Mesenchymal stem cell (in vitro differentiated cells and primary cell): ENCODE results near the gene SYTL3.
A peak's percentile ranks its signal among the peaks of the same experiment; 100 is the strongest.

Source experiments
- DNase-seq: peaks from one replicate; pipeline ENCODE4 v3.0.0-alpha.2; 2013
- H2AFZ ChIP-seq: one replicate; pipeline ENCODE4 v1.6.1; 2013; ENCODE audit warnings: low read depth, mild to moderate bottlenecking, control low read depth, inconsistent platforms, low read length, moderate library complexity
- H2AK5ac ChIP-seq: 2 replicates; pipeline ENCODE4 v1.6.1; 2013; ENCODE audit warnings: low read length, moderate library complexity, mild to moderate bottlenecking, inconsistent platforms; ENCODE audit not compliant: severe bottlenecking
- H2BK120ac ChIP-seq: one replicate; pipeline ENCODE4 v1.6.1; 2013; ENCODE audit warnings: low read depth, mild to moderate bottlenecking, inconsistent platforms, low read length, moderate library complexity
- H2BK12ac ChIP-seq, 2 experiments: one replicate each; pipeline ENCODE4 v1.6.1; 2013; ENCODE audit warnings: inconsistent platforms in 2 of 2, low read length in 2 of 2, mild to moderate bottlenecking in 2 of 2, moderate library complexity in 2 of 2, control low read depth in 1 of 2
- H2BK15ac ChIP-seq: one replicate; pipeline ENCODE4 v1.6.1; 2013; ENCODE audit warnings: mild to moderate bottlenecking, low read depth, inconsistent platforms; ENCODE audit not compliant: poor library complexity, severe bottlenecking
- H2BK5ac ChIP-seq: 2 replicates; pipeline ENCODE4 v1.6.1; 2013; ENCODE audit warnings: low read depth, mild to moderate bottlenecking, low read length, control low read depth, inconsistent platforms; ENCODE audit not compliant: poor library complexity, severe bottlenecking
- H3K14ac ChIP-seq, 2 experiments: one replicate each; pipeline ENCODE4 v1.6.1; 2013; ENCODE audit warnings: inconsistent platforms in 2 of 2, low read length in 2 of 2, control low read depth in 1 of 2, mild to moderate bottlenecking in 1 of 2, moderate library complexity in 1 of 2
- H3K18ac ChIP-seq, 2 experiments: one replicate each; pipeline ENCODE4 v1.6.1; 2013; ENCODE audit warnings: inconsistent platforms in 2 of 2, low read length in 2 of 2, control low read depth in 1 of 2, low read depth in 1 of 2, mild to moderate bottlenecking in 1 of 2
- H3K23ac ChIP-seq, 2 experiments: one replicate each; pipeline ENCODE4 v1.6.1; 2013; ENCODE audit warnings: inconsistent platforms in 2 of 2, low read length in 2 of 2, mild to moderate bottlenecking in 2 of 2, moderate library complexity in 2 of 2, control low read depth in 1 of 2
- H3K27ac ChIP-seq: 2 replicates; pipeline ENCODE4 v1.5.1; 2013; ENCODE audit warnings: mild to moderate bottlenecking, moderate library complexity, low read length, control low read depth, inconsistent platforms; ENCODE audit not compliant: poor library complexity, severe bottlenecking
- H3K27me3 ChIP-seq, 2 experiments: 2 replicates each; pipeline versions ENCODE4 v1.6.1 to v1.7.0; 2013; ENCODE audit warnings: low read length in 2 of 2, mild to moderate bottlenecking in 2 of 2, moderate library complexity in 2 of 2, control low read depth in 1 of 2, inconsistent platforms in 1 of 2; ENCODE audit not compliant: control insufficient read depth in 1 of 2, insufficient read depth in 1 of 2
- H3K36me3 ChIP-seq, 2 experiments: 2 replicates each; pipeline versions ENCODE4 v1.6.1 to v1.7.0; 2013; ENCODE audit warnings: low read length in 2 of 2, control low read depth in 1 of 2, inconsistent platforms in 1 of 2, low read depth in 1 of 2, mild to moderate bottlenecking in 1 of 2; ENCODE audit not compliant: insufficient read depth in 2 of 2, control insufficient read depth in 1 of 2
- H3K4ac ChIP-seq, 2 experiments: one replicate each; pipeline ENCODE4 v1.6.1; 2013; ENCODE audit warnings: inconsistent platforms in 2 of 2, low read length in 2 of 2, mild to moderate bottlenecking in 2 of 2, moderate library complexity in 2 of 2, control low read depth in 1 of 2, low read depth in 1 of 2
- H3K4me1 ChIP-seq: 2 replicates; pipeline ENCODE4 v1.6.1; 2013; ENCODE audit warnings: low read depth, low read length, control low read depth; ENCODE audit not compliant: control insufficient read depth, insufficient read depth
- H3K4me2 ChIP-seq: 2 replicates; pipeline ENCODE4 v1.6.1; 2013; ENCODE audit warnings: low read length, mild to moderate bottlenecking, inconsistent platforms; ENCODE audit not compliant: poor library complexity, severe bottlenecking
- H3K4me3 ChIP-seq, 2 experiments: 2 replicates each; pipeline versions ENCODE4 v1.5.1 to v1.7.0; 2013; ENCODE audit warnings: low read length in 2 of 2, mild to moderate bottlenecking in 2 of 2, control low read depth in 1 of 2, low read depth in 1 of 2; ENCODE audit not compliant: insufficient read depth in 1 of 2
- H3K79me1 ChIP-seq: replicated peaks from 2 replicates; pipeline ENCODE4 v1.6.1; 2013; ENCODE audit warnings: mild to moderate bottlenecking, control low read depth, low read length, inconsistent platforms; ENCODE audit not compliant: poor library complexity, severe bottlenecking
- H3K9ac ChIP-seq: 2 replicates; pipeline ENCODE4 v1.7.0; 2013; ENCODE audit warnings: mild to moderate bottlenecking, low read length, moderate library complexity
- H3K9me3 ChIP-seq: 2 replicates; pipeline ENCODE4 v1.7.0; 2013; ENCODE audit warnings: mild to moderate bottlenecking, low read length; ENCODE audit not compliant: control insufficient read depth
- H4K8ac ChIP-seq: one replicate; pipeline ENCODE4 v1.6.1; 2013; ENCODE audit warnings: inconsistent platforms, mild to moderate bottlenecking, low read length, moderate library complexity
- H4K91ac ChIP-seq: one replicate; pipeline ENCODE4 v1.6.1; 2013; ENCODE audit warnings: mild to moderate bottlenecking, low read length, inconsistent platforms
- WGBS: methylation state at CpG from one replicate; pipeline ENCODE4 v1.1.7; 2013; ENCODE audit warnings: mixed read lengths; 5-methylcytosine and 5-hydroxymethylcytosine counted together

SYTL3 gene

DNA sequence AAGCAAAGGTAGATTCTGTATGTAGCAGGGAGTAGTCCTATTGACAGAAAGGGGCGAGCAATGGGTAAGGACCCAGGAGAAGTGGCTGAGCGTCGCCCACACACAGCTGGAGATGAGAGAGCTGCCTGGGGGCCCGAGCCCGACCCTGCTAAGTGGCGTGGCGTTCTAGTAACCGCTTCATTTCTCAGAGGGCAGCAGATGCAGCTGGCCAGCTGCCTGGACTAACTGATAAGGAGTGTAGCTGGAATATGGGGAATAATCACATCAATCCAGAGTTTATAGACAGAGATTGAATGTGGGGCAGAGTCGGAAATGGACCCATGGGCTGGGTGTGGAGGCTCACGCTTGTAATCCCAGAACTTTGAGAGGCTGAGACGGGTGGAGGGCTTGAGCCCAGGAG lies 104.9 kb downstream of the SYTL3 start:
- Histone ChIP-seq H2AFZ (no peak overlapping the region), H3K14ac (no peak overlapping the region), H3K27ac (no peak overlapping the region), H3K4me1 (peaks cover 22% of the 10 kb centered on the region), H2BK12ac (no peak overlapping the region), H2BK15ac (no peak overlapping the region), H2AK5ac (no peak overlapping the region), H3K23ac (no peak overlapping the region), H4K91ac (no peak overlapping the region), H4K8ac (no peak overlapping the region), H3K9me3 (no peaks in the 10 kb centered on the region), H3K4me3 (no peak overlapping the region), H2BK5ac (no peak overlapping the region), H3K79me1 (no peaks in the 10 kb centered on the region), H3K27me3 (no peaks in the 10 kb centered on the region), H3K18ac (no peak overlapping the region), H3K36me3 (no peaks in the 10 kb centered on the region), H3K4ac (no peak overlapping the region), H2BK120ac (no peak overlapping the region), H3K9ac (no peak overlapping the region), H3K4me2 (no peak overlapping the region)
- no peak for DNase-seq
- WGBS: 95% methylated on average over 11 of the region's 11 CpGs

DNA sequence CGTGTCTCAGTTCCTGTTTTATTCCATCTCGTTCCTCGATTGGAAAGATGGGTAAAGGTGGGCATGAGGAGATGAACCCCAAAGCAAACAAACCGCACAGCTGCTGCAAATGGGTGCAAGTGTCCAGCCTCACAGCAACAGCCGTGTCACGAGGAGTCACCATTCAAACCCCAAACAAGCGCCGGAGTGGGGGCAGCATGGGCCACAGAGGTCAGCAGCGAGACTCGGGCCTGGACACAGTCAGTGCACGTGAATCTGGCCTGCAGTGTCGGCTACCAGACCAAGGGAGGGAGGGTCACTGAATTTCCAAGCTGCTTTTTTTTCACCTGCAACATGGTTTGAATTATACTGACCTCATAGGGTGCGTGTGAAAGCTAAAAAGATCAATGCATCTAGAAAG lies 105.8 kb downstream of the SYTL3 start:
- Histone ChIP-seq H3K4me3 (no peak overlapping the region), H2BK120ac (no peak overlapping the region), H2BK5ac (no peak overlapping the region), H4K8ac (no peak overlapping the region), H3K4ac (no peak overlapping the region), H3K4me1 (peaks cover 22% of the 10 kb centered on the region), H3K36me3 (no peaks in the 10 kb centered on the region), H2BK12ac (no peak overlapping the region), H3K9ac (no peak overlapping the region), H3K79me1 (no peaks in the 10 kb centered on the region), H3K14ac (no peak overlapping the region), H2BK15ac (no peak overlapping the region), H2AFZ (no peak overlapping the region), H3K18ac (no peak overlapping the region), H3K27me3 (no peaks in the 10 kb centered on the region), H4K91ac (no peak overlapping the region), H3K23ac (no peak overlapping the region), H3K27ac (no peak overlapping the region), H3K4me2 (no peak overlapping the region), H2AK5ac (no peak overlapping the region), H3K9me3 (no peaks in the 10 kb centered on the region)
- DNase-seq: no peak
- 87% methylated on average over 13 of the region's 13 CpGs for WGBS

DNA sequence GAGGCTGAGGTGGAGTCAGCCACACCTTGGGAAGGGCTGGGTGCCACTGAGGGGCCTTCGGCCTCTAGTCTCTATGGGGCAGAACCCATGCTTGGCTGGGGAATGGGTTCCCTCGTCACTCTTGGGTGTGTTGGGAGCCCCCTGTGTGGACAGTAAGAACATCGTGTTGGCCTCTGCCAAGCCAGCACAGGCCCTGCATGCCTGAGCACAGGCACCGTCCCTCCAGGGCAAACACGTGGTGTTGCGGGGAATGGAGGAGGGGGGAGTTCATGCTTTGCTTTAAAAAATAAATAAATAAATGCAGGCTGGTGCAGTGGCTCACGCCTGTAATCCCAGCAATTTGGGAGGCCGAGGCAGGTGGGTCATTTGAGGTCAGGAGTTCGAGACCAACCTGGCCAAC lies 106.3 kb downstream of the SYTL3 start:
- no peak overlapping the region for H3K4ac ChIP-seq
- no peak overlapping the region for H2BK120ac ChIP-seq
- no peak overlapping the region for H4K91ac ChIP-seq
- no peaks in the 10 kb centered on the region for H3K27me3 ChIP-seq
- no peak for DNase-seq
- no peaks in the 10 kb centered on the region for H3K36me3 ChIP-seq
- H2BK5ac ChIP-seq: no peak overlapping the region
- WGBS: 87% methylated on average over 9 of the region's 9 CpGs
- H2BK12ac ChIP-seq: no peak overlapping the region
- no peak overlapping the region for H3K18ac ChIP-seq
- no peak overlapping the region for H2AFZ ChIP-seq
- no peak overlapping the region for H3K4me2 ChIP-seq
- no peaks in the 10 kb centered on the region for H3K79me1 ChIP-seq
- H3K9me3 ChIP-seq: no peaks in the 10 kb centered on the region
- no peak overlapping the region for H3K27ac ChIP-seq
- H3K4me1 ChIP-seq: peaks cover 21% of the 10 kb centered on the region
- no peak overlapping the region for H3K4me3 ChIP-seq
- H3K23ac ChIP-seq: no peak overlapping the region
- H3K9ac ChIP-seq: no peak overlapping the region
- H4K8ac ChIP-seq: no peak overlapping the region
- H2BK15ac ChIP-seq: no peak overlapping the region
- no peak overlapping the region for H2AK5ac ChIP-seq
- H3K14ac ChIP-seq: no peak overlapping the region

DNA sequence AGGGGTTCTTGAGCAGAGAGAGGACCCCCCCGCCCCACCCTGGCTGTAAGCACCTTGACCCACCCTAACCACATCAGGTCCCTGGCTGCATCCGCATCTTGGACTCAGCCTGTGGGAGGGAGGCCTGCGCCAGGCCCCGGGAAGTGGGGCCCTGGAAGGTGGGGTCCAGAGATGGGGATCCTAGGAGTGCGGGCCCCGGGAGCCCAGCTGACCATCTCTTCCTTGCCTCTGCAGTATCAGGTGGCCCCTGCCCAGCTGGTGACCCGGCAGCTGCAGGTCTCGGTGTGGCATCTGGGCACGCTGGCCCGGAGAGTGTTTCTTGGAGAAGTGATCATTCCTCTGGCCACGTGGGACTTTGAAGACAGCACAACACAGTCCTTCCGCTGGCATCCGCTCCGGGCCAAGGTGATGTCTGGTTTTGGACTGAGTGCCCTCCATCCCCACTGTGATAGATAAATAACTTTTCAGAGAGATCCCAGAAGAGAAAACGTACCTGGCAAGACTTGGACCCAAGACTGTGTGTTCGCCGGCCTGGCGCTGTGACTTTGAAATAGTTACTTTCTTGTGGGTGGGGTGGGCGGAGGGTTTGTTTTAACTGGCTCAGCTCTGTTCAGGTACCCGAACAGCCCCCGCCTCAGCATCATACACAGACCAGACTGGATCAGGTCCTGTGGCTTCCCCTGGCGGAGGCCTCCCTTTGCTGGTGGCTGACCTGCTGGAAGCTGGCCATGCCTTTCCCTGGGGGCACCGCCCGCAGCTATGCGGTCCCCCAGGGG lies 107.3 kb downstream of the SYTL3 start:
- H3K14ac ChIP-seq: no peak overlapping the region
- H3K4me2 ChIP-seq: no peak overlapping the region
- no peak overlapping the region for H4K8ac ChIP-seq
- H2BK15ac ChIP-seq: peak overlapping the region; percentile 13
- H3K4ac ChIP-seq: no peak overlapping the region
- H3K4me1 ChIP-seq: peaks cover 17% of the 10 kb centered on the region
- WGBS: 89% methylated on average over 20 of the region's 25 CpGs
- no peak overlapping the region for H3K4me3 ChIP-seq
- H3K27me3 ChIP-seq: no peaks in the 10 kb centered on the region
- H3K36me3 ChIP-seq: no peaks in the 10 kb centered on the region
- no peak overlapping the region for H2BK120ac ChIP-seq
- no peak overlapping the region for H3K9ac ChIP-seq
- no peak overlapping the region for H4K91ac ChIP-seq
- H3K27ac ChIP-seq: no peak overlapping the region
- no peak overlapping the region for H2AK5ac ChIP-seq
- H2BK5ac ChIP-seq: no peak overlapping the region
- no peak overlapping the region for H2BK12ac ChIP-seq
- no peak overlapping the region for H2AFZ ChIP-seq
- H3K23ac ChIP-seq: no peak overlapping the region
- H3K18ac ChIP-seq: no peak overlapping the region
- no peak for DNase-seq
- H3K79me1 ChIP-seq: no peaks in the 10 kb centered on the region
- no peaks in the 10 kb centered on the region for H3K9me3 ChIP-seq
